SK-N-SH (cell line): ENCODE measurements around the gene SPATA33. TPM values are rescaled to one million over a fixed set of nuclear protein-coding genes. Genes with fewer than 3 reads are reported as not detected.
A peak's percentile ranks its signal among the peaks of the same experiment; 100 is the strongest.
"Not testable (repeated sequence)": the region's sequence is repeated elsewhere in the genome, so short reads cannot be mapped to it uniquely, and the experiment has no call there.

Source experiments
- CTCF ChIA-PET: fragments of 300-600, 350-600 bp; formaldehyde crosslinking; extraction: SDS; loops from one replicate; lab custom pipeline; 2021; lab: Yijun Ruan, JAX
- POLR2A ChIA-PET: fragments of 350-600 bp; sonication (Branson Sonifier 250); formaldehyde crosslinking; extraction: SDS; loops from one replicate; lab custom pipeline; 2020; ENCODE audit warnings: antibody characterized with exemption, inconsistent platforms; lab: Yijun Ruan, JAX
- DNase-seq: peaks from one replicate; pipeline ENCODE4 v3.0.0; 2012
- H2AFZ ChIP-seq: fragments of 200-600 bp; sonication (generic); 2 replicates; pipeline ENCODE4 v1.8.1; 2016; ENCODE audit warnings: antibody characterized with exemption, mild to moderate bottlenecking, low read depth
- H3F3A ChIP-seq: fragments of 200-600 bp; sonication (generic); replicated peaks from 2 replicates; pipeline ENCODE3; 2016; ENCODE audit warnings: antibody characterized with exemption, mild to moderate bottlenecking; ENCODE audit not compliant: insufficient read depth
- H3K27ac ChIP-seq, 2 experiments: fragments of 200-500 bp in 1 of 2; fragments of 200-600 bp in 1 of 2; sonication (Bioruptor generic) in 1 of 2; sonication (generic), shearing (Covaris generic) in 1 of 2; 2 replicates each; pipeline versions ENCODE4 v1.5.1 to v1.6.1; 2014 to 2016; ENCODE audit warnings: low read depth in 2 of 2, inconsistent platforms in 1 of 2, low read length in 1 of 2, mild to moderate bottlenecking in 1 of 2, mixed read lengths in 1 of 2
- H3K27me3 ChIP-seq: fragments of 200-600 bp; sonication (generic), shearing (Covaris generic); 2 replicates; pipeline ENCODE4 v1.6.1; 2016; ENCODE audit warnings: mixed run types; ENCODE audit not compliant: insufficient read depth
- H3K36me3 ChIP-seq, 2 experiments: fragments of 200-500 bp in 1 of 2; fragments of 200-600 bp in 1 of 2; sonication (Bioruptor generic) in 1 of 2; sonication (generic) in 1 of 2; replicated peaks in 1 of 2; 2 replicates each; pipeline versions ENCODE3 to v1.5.1; 2014 to 2016; ENCODE audit warnings: low read length in 1 of 2, mild to moderate bottlenecking in 1 of 2; ENCODE audit not compliant: insufficient read depth in 2 of 2, control insufficient read depth in 1 of 2
- H3K4me1 ChIP-seq, 2 experiments: fragments of 200-500 bp in 1 of 2; fragments of 200-600 bp in 1 of 2; sonication (Bioruptor generic) in 1 of 2; sonication (generic), shearing (Covaris generic) in 1 of 2; 2 replicates each; pipeline versions ENCODE4 v1.5.1 to v1.6.1; 2014 to 2016; ENCODE audit warnings: low read depth in 1 of 2, low read length in 1 of 2, mixed run types in 1 of 2; ENCODE audit not compliant: insufficient read depth in 2 of 2, control insufficient read depth in 1 of 2
- H3K4me2 ChIP-seq: fragments of 200-600 bp; sonication (generic), shearing (Covaris generic); 2 replicates; pipeline ENCODE4 v1.6.1; 2017; ENCODE audit warnings: mixed run types
- H3K4me3 ChIP-seq, 2 experiments: fragments of 200-500 bp in 1 of 2; fragments of 200-600 bp in 1 of 2; sonication (Bioruptor generic) in 1 of 2; sonication (generic), shearing (Covaris generic) in 1 of 2; 2 replicates each; pipeline versions ENCODE4 v1.5.1 to v1.8.1; 2014 to 2016; ENCODE audit warnings: low read depth in 2 of 2, inconsistent platforms in 1 of 2, low read length in 1 of 2, mild to moderate bottlenecking in 1 of 2, mixed read lengths in 1 of 2, moderate library complexity in 1 of 2
- H3K79me2 ChIP-seq: fragments of 200-600 bp; sonication (generic); 2 replicates; pipeline ENCODE4 v1.8.1; 2017; ENCODE audit warnings: mild to moderate bottlenecking; ENCODE audit not compliant: insufficient read depth
- H3K9ac ChIP-seq: fragments of 200-600 bp; sonication (generic); 2 replicates; pipeline ENCODE4 v1.6.1; 2017; ENCODE audit warnings: mixed run types
- H3K9me2 ChIP-seq: fragments of 200-600 bp; sonication (generic); 2 replicates; pipeline ENCODE4 v1.6.1; 2017; ENCODE audit warnings: mixed run types
- H3K9me3 ChIP-seq: fragments of 200-600 bp; sonication (generic); 2 replicates; pipeline ENCODE4 v1.6.1; 2017; ENCODE audit warnings: mixed run types, mild to moderate bottlenecking, moderate library complexity
- H4K20me1 ChIP-seq: fragments of 200-600 bp; sonication (generic); 2 replicates; pipeline ENCODE4 v1.6.1; 2017; ENCODE audit warnings: mild to moderate bottlenecking, mixed run types; ENCODE audit not compliant: insufficient read depth
- ELF1 ChIP-seq: IDR thresholded peaks from 2 replicates; pipeline ENCODE4 v1.4.0; 2012
- EP300 ChIP-seq, 2 experiments: IDR thresholded peaks; 2 replicates each; pipeline versions ENCODE4 v1.4.0 to v1.6.1; 2012; ENCODE audit warnings: borderline replicate concordance in 1 of 2, low read depth in 1 of 2, low read length in 1 of 2
- EZH2phosphoT487 ChIP-seq: fragments of 200-600 bp; sonication (generic); IDR thresholded peaks from 2 replicates; pipeline ENCODE4 v1.6.1; 2017; ENCODE audit warnings: low read depth, mixed run types, mild to moderate bottlenecking, antibody characterized with exemption, moderate library complexity, borderline replicate concordance
- GABPA ChIP-seq: IDR thresholded peaks from 2 replicates; pipeline ENCODE4 v1.4.0; 2012; ENCODE audit warnings: low read depth, mild to moderate bottlenecking
- RAD21 ChIP-seq: IDR thresholded peaks from 2 replicates; pipeline ENCODE4 v1.6.1; 2012; ENCODE audit warnings: mild to moderate bottlenecking, low read length
- SMC3 ChIP-seq: IDR thresholded peaks from 2 replicates; pipeline ENCODE4 v1.6.1; 2012; ENCODE audit warnings: low read depth, low read length, improper control_type of control experiment
- TEAD4 ChIP-seq: IDR thresholded peaks from 2 replicates; pipeline ENCODE4 v1.4.0; 2012; ENCODE audit warnings: mild to moderate bottlenecking, borderline replicate concordance; ENCODE audit not compliant: insufficient read depth
- WGBS: methylation state at CpG from one replicate; pipeline ENCODE4 v1.1.6; 2017; ENCODE audit warnings: low lambda C conversion rate; 5-methylcytosine and 5-hydroxymethylcytosine counted together
- polyA plus RNA-seq, 3 experiments: library from polyadenylated mRNA; depleted of rRNA; stranded (reverse); fragments of >200 nt; gene quantifications; 2 replicates each; pipeline ENCODE4 v1.2.3, GENCODE V29; 2012
- TF ChIP-seq, protein P1 (sequence below): IDR thresholded peaks from 2 replicates; pipeline ENCODE4; 2012
- TF ChIP-seq, protein P2 (sequence below): IDR thresholded peaks from 2 replicates; pipeline ENCODE4 v1.4.0; 2012; ENCODE audit warnings: low read depth, borderline replicate concordance
- TF ChIP-seq, protein P3 (sequence below): fragments of 200-600 bp; sonication (generic); IDR thresholded peaks from 2 replicates; pipeline ENCODE4 v1.6.1; 2017; ENCODE audit warnings: antibody characterized with exemption, mild to moderate bottlenecking, moderate library complexity

The SPATA33 gene
- polyA plus RNA-seq, 1 of the 3 experiments (the other 2 are of a cell fraction) = 7.2 TPM

DNA sequence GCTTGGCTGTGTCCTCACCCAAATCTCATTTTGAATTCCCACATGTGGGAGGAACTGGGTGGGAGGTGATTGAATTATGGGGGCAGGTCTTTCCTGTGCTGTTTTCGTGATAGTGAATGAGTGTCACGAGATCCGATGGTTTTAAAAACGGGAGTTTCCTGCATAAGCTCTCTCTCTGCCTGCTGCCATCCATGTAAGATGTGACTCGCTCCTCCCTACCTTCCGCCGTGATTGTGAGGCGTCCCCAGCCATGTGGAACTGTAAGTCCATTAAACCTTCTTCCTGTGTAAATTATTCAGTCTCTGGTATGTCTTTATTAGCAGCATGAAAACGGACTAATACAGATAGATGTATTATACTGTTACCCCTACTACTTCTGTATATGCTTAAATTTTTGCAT is 3.6 kb downstream of the SPATA33 start:
- H2AFZ ChIP-seq = no peak overlapping the region
- no peaks in the 10 kb centered on the region for H4K20me1 ChIP-seq
- H3K4me1 ChIP-seq = peaks cover 0 to 13% of the 10 kb centered on the region in 2 experiments; a peak in 1 of 4 replicates
- ChIA-PET POLR2A (no interaction called here), CTCF (interaction anchor here (1.6 kb wide), 1 partner anchor 20 kb away, joined by 4 read pairs; no protein-coding TSS in a partner anchor)
- H3K9ac ChIP-seq = no peak overlapping the region
- H3K9me3 ChIP-seq = no peaks in the 10 kb centered on the region
- H3K27ac ChIP-seq = no peak overlapping the region
- no peak overlapping the region for H3K4me2 ChIP-seq
- H3K79me2 ChIP-seq = peaks cover 45% of the 10 kb centered on the region
- no peaks in the 10 kb centered on the region for H3F3A ChIP-seq
- no peaks in the 10 kb centered on the region for H3K27me3 ChIP-seq
- no peak overlapping the region for H3K4me3 ChIP-seq
- no peak for DNase-seq
- no peak for TF ChIP-seq TEAD4
- TF ChIP-seq GABPA = no peak
- TF ChIP-seq, protein P1, sequence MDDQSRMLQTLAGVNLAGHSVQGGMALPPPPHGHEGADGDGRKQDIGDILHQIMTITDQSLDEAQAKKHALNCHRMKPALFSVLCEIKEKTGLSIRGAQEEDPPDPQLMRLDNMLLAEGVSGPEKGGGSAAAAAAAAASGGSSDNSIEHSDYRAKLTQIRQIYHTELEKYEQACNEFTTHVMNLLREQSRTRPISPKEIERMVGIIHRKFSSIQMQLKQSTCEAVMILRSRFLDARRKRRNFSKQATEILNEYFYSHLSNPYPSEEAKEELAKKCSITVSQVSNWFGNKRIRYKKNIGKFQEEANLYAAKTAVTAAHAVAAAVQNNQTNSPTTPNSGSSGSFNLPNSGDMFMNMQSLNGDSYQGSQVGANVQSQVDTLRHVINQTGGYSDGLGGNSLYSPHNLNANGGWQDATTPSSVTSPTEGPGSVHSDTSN = no peak
- TF ChIP-seq, protein P2, sequence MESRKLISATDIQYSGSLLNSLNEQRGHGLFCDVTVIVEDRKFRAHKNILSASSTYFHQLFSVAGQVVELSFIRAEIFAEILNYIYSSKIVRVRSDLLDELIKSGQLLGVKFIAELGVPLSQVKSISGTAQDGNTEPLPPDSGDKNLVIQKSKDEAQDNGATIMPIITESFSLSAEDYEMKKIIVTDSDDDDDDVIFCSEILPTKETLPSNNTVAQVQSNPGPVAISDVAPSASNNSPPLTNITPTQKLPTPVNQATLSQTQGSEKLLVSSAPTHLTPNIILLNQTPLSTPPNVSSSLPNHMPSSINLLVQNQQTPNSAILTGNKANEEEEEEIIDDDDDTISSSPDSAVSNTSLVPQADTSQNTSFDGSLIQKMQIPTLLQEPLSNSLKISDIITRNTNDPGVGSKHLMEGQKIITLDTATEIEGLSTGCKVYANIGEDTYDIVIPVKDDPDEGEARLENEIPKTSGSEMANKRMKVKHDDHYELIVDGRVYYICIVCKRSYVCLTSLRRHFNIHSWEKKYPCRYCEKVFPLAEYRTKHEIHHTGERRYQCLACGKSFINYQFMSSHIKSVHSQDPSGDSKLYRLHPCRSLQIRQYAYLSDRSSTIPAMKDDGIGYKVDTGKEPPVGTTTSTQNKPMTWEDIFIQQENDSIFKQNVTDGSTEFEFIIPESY = no peak
- no peak for TF ChIP-seq EZH2phosphoT487
- no peak for TF ChIP-seq ELF1
- TF ChIP-seq EP300 (IDR thresholded peaks at IDR 0.05; ENCODE audit: borderline replicate concordance in 1 of 2, low read depth in 1 of 2, low read length in 1 of 2) = no peak
- H3K36me3 ChIP-seq = peaks cover 11 to 28% of the 10 kb centered on the region in 2 experiments
- no peaks in the 10 kb centered on the region for H3K9me2 ChIP-seq
- WGBS = 97% methylated on average over 9 of the region's 9 CpGs

DNA sequence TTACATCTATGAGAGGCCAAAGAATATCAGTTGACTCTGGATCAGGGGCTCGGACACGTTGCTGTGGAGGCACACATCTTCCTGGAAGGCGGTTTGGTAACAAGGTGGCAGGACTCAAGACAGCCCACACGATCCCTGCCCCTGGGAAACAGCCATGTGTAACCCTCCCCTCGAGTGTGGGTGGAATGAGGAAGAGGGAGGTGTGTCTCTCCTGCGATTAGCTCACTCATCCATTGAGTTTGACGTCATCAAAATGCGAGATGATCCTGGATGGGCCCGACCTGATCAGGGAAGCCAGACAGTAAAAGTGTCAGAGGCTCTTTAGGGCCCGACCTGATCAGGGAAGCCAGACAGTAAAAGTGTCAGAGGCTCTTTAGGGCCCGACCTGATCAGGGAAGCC is 6.6 kb downstream of the SPATA33 start:
- 84% methylated on average over 11 of the region's 11 CpGs for WGBS
- H3K9me2 ChIP-seq, POLR2A ChIA-PET, H4K20me1 ChIP-seq, H3K9me3 ChIP-seq, H3F3A ChIP-seq, CTCF ChIA-PET, H2AFZ ChIP-seq, H3K4me2 ChIP-seq, H3K27me3 ChIP-seq, H3K9ac ChIP-seq, DNase-seq, H3K4me3 ChIP-seq, H3K4me1 ChIP-seq, H3K27ac ChIP-seq: not testable (repeated sequence)
- Histone ChIP-seq H3K79me2 (peaks cover 18% of the 10 kb centered on the region; the same call in 1 of the 2 replicates), H3K36me3 (peaks cover 11 to 28% of the 10 kb centered on the region in 2 experiments)

DNA sequence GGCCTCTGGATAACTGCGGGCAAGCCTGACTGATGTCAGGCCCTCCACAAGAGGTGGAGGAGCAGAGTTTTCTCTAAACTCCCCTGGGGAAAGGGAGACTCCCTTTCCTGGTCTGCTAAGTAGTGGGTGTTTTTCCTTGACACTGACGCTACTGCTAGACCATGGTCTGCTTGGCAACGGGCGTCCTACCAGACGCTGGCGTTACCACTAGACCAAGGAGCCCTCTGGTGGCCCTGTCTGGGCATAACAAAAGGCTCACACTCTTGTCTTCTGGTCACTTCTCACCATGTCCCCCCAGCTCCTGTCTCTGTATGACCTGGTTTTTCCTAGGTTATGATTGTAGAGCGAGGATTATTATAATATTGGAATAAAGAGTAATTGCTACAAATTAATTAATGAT is 9.4 kb downstream of the SPATA33 start:
- H3K27ac ChIP-seq, H3K9ac ChIP-seq, H3K79me2 ChIP-seq, H3K4me2 ChIP-seq, POLR2A ChIA-PET, H3K4me1 ChIP-seq, H4K20me1 ChIP-seq, H3K9me3 ChIP-seq, H3K4me3 ChIP-seq, H3K27me3 ChIP-seq, H2AFZ ChIP-seq, H3F3A ChIP-seq, H3K9me2 ChIP-seq, DNase-seq: not testable (repeated sequence)
- WGBS = 42% methylated on average over 1 of the region's 7 CpGs
- TF ChIP-seq RAD21 (peak; percentile 60), SMC3 (peak; percentile 37; the same call in 1 of the 2 replicates)
- TF ChIP-seq, protein P3, sequence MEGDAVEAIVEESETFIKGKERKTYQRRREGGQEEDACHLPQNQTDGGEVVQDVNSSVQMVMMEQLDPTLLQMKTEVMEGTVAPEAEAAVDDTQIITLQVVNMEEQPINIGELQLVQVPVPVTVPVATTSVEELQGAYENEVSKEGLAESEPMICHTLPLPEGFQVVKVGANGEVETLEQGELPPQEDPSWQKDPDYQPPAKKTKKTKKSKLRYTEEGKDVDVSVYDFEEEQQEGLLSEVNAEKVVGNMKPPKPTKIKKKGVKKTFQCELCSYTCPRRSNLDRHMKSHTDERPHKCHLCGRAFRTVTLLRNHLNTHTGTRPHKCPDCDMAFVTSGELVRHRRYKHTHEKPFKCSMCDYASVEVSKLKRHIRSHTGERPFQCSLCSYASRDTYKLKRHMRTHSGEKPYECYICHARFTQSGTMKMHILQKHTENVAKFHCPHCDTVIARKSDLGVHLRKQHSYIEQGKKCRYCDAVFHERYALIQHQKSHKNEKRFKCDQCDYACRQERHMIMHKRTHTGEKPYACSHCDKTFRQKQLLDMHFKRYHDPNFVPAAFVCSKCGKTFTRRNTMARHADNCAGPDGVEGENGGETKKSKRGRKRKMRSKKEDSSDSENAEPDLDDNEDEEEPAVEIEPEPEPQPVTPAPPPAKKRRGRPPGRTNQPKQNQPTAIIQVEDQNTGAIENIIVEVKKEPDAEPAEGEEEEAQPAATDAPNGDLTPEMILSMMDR = peak; percentile 42
- H3K36me3 ChIP-seq = peaks cover 0 to 10% of the 10 kb centered on the region in 2 experiments
- CTCF ChIA-PET = interaction anchor here (0.8 to 2.5 kb wide), 4 partner anchors 8 to 103 kb away, joined by 3 to 8 read pairs (median 5); partner anchors contain the start of genes CHMP1A and SPATA33
